ENCODE measurements around the gene CPB1.

Gene CPB1

GRCh38 chr3:148903022-148903442 is 75.4 kb downstream of the CPB1 start:
- TF ChIP-seq CTCF (IDR thresholded peaks at IDR 0.05; ENCODE audit: low read depth, low read length) = no peak
- H3K4me3 ChIP-seq (ENCODE audit: low read depth, low read length) = no peak overlapping the region

GRCh38 chr3:148903941-148904340 is 76.3 kb downstream of the CPB1 start:
- no peak for TF ChIP-seq CTCF (IDR thresholded peaks at IDR 0.05; ENCODE audit: low read depth, low read length)
- H3K4me3 ChIP-seq (ENCODE audit: low read depth, low read length) = no peak overlapping the region

- no peak for TF ChIP-seq CTCF (IDR thresholded peaks at IDR 0.05; ENCODE audit: low read depth, low read length)
- H3K4me3 ChIP-seq (ENCODE audit: low read depth, low read length) = no peak overlapping the region
Measured at GRCh38 chr3:148906667-148907066, 79.1 kb downstream of the CPB1 start.

Data from WI38 (cell line).